HCT116 (cell line): ENCODE measurements around the gene SLC38A3.

Source experiments
- CTCF ChIP-seq, 3 experiments: fragments of 200-600 bp in 1 of 3; sonication (generic) in 1 of 3; IDR thresholded peaks in 2 of 3; conservative IDR thresholded peaks in 1 of 3; 2 replicates each; pipeline ENCODE4 v1.5.1; 2012 to 2017; ENCODE audit warnings: low read depth in 2 of 3, low read length in 2 of 3, antibody characterized with exemption in 1 of 3, borderline replicate concordance in 1 of 3, control low read depth in 1 of 3, mild to moderate bottlenecking in 1 of 3, mixed read lengths in 1 of 3, mixed run types in 1 of 3, moderate library complexity in 1 of 3; ENCODE audit not compliant: insufficient read depth in 1 of 3
- EZH2 ChIP-seq: fragments of 200-600 bp; sonication (generic); IDR thresholded peaks from 2 replicates; pipeline ENCODE4 v1.6.1; 2017; ENCODE audit warnings: antibody characterized with exemption, mixed run types
- FOSL1 ChIP-seq: IDR thresholded peaks from 2 replicates; pipeline ENCODE4 v1.6.1; 2012; ENCODE audit warnings: low read depth
- POLR2A ChIP-seq: IDR thresholded peaks from 2 replicates; pipeline ENCODE4 v1.7.0; 2011; ENCODE audit warnings: borderline replicate concordance; ENCODE audit not compliant: insufficient read depth, insufficient read length; ENCODE audit errors: extremely low read depth
- POLR2AphosphoS5 ChIP-seq: IDR thresholded peaks from 2 replicates; pipeline ENCODE4 v1.6.1; 2011; ENCODE audit warnings: mild to moderate bottlenecking, low read depth, low read length, moderate library complexity
- REST ChIP-seq: IDR thresholded peaks from 2 replicates; pipeline ENCODE4 v1.6.1; 2012; ENCODE audit warnings: low read depth
- TCF7L2 ChIP-seq: IDR thresholded peaks from 2 replicates; pipeline ENCODE4 v1.7.0; 2011; ENCODE audit warnings: borderline replicate concordance, inconsistent platforms; ENCODE audit not compliant: insufficient read depth, insufficient read length; ENCODE audit errors: extremely low read depth
- YY1 ChIP-seq: IDR thresholded peaks from 2 replicates; pipeline ENCODE4 v1.6.1; 2011; ENCODE audit warnings: low read length, low read depth, moderate library complexity, mild to moderate bottlenecking; ENCODE audit not compliant: insufficient replicate concordance; ENCODE audit errors: extremely low read depth
- ZBTB33 ChIP-seq: IDR thresholded peaks from 2 replicates; pipeline ENCODE4 v1.6.1; 2011; ENCODE audit warnings: mild to moderate bottlenecking, low read length, moderate library complexity; ENCODE audit not compliant: insufficient replicate concordance; ENCODE audit errors: extremely low read depth
- ZFX ChIP-seq: fragments of 450-650 bp; IDR thresholded peaks from 2 replicates; pipeline ENCODE4 v1.6.1; 2017
- ZNF274 ChIP-seq: fragments of 200-500 bp; sonication (Bioruptor generic); IDR thresholded peaks from 2 replicates; pipeline ENCODE4 v1.6.1; 2014; ENCODE audit warnings: mild to moderate bottlenecking, low read depth, low read length, inconsistent platforms

GRCh38 chr3:50220109-50220508 lies 15.0 kb downstream of the SLC38A3 start:
- TF ChIP-seq CTCF (IDR thresholded peaks at IDR 0.05 in 2 of 3, conservative IDR thresholded peaks at IDR 0.05 in 1 of 3; ENCODE audit: borderline replicate concordance in 1 of 3, insufficient read depth in 1 of 3, low read depth in 2 of 3, low read length in 2 of 3) (no peak), EZH2 (no peak), ZNF274 (no peak), POLR2AphosphoS5 (no peak), FOSL1 (no peak), YY1 (no peak), POLR2A (no peak), ZBTB33 (no peak), TCF7L2 (no peak), REST (no peak), ZFX (no peak)
